Nephron progenitor cell (in vitro differentiated cells): ENCODE measurements around the gene CASP9.

ENCODE experiments used
- DNase-seq: peaks from one replicate; pipeline ENCODE4 v3.0.0; 2021
- H3K27ac Mint-ChIP-seq: 2 replicates; pipeline ENCODE4 v1.8.0; 2021; ENCODE audit warnings: mild to moderate bottlenecking, moderate library complexity, mixed read lengths
- H3K27me3 Mint-ChIP-seq: 2 replicates; pipeline ENCODE4 v1.8.0; 2021; ENCODE audit warnings: mild to moderate bottlenecking, low read depth, mixed read lengths; ENCODE audit not compliant: poor library complexity
- H3K36me3 Mint-ChIP-seq: 2 replicates; pipeline ENCODE4 v1.8.0; 2021; ENCODE audit warnings: low read depth, mixed read lengths
- H3K4me1 Mint-ChIP-seq: 2 replicates; pipeline ENCODE4 v1.8.0; 2021; ENCODE audit warnings: mixed read lengths
- H3K4me3 Mint-ChIP-seq: 2 replicates; pipeline ENCODE4 v1.8.0; 2021; ENCODE audit warnings: mild to moderate bottlenecking, moderate library complexity, mixed read lengths
- H3K9me3 Mint-ChIP-seq: 2 replicates; pipeline ENCODE4 v1.8.0; 2021; ENCODE audit warnings: mild to moderate bottlenecking, moderate library complexity, mixed read lengths
- TF ChIP-seq, protein P1 (sequence below): fragments of 200-600 bp; sonication (generic); IDR thresholded peaks from 2 replicates; pipeline ENCODE4 v1.5.0; 2021; ENCODE audit warnings: antibody characterized with exemption

CASP9 gene

GRCh38 chr1:15457585-15457984 lies 66.4 kb downstream of the CASP9 start:
- Mint-ChIP-seq H3K9me3 (no peaks in the 10 kb centered on the region), H3K4me1 (peaks cover 31% of the 10 kb centered on the region), H3K4me3 (no peak overlapping the region), H3K36me3 (no peaks in the 10 kb centered on the region), H3K27ac (no peak overlapping the region), H3K27me3 (peaks cover 4% of the 10 kb centered on the region)
- DNase-seq = no peak
- TF ChIP-seq, protein P1, sequence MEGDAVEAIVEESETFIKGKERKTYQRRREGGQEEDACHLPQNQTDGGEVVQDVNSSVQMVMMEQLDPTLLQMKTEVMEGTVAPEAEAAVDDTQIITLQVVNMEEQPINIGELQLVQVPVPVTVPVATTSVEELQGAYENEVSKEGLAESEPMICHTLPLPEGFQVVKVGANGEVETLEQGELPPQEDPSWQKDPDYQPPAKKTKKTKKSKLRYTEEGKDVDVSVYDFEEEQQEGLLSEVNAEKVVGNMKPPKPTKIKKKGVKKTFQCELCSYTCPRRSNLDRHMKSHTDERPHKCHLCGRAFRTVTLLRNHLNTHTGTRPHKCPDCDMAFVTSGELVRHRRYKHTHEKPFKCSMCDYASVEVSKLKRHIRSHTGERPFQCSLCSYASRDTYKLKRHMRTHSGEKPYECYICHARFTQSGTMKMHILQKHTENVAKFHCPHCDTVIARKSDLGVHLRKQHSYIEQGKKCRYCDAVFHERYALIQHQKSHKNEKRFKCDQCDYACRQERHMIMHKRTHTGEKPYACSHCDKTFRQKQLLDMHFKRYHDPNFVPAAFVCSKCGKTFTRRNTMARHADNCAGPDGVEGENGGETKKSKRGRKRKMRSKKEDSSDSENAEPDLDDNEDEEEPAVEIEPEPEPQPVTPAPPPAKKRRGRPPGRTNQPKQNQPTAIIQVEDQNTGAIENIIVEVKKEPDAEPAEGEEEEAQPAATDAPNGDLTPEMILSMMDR = no peak

- no peaks in the 10 kb centered on the region for H3K36me3 Mint-ChIP-seq
- H3K4me1 Mint-ChIP-seq = peaks cover 29% of the 10 kb centered on the region
- H3K27ac Mint-ChIP-seq = peak within 1 kb of the TSS; percentile 31
- H3K27me3 Mint-ChIP-seq = peaks cover 4% of the 10 kb centered on the region
- DNase-seq = no peak
- TF ChIP-seq, protein P1 = no peak
- no peak within 1 kb of the TSS for H3K4me3 Mint-ChIP-seq
- no peaks in the 10 kb centered on the region for H3K9me3 Mint-ChIP-seq
These were observed 67.6 kb downstream of the CASP9 start, which contains the start of gene CELA2A for GRCh38 chr1:15456313-15456954. CELA2A (plus strand) TSS chr1:15456732; CDS start chr1:15456754, 22 bp downstream.

GRCh38 chr1:15455522-15455921 lies 68.5 kb downstream of the CASP9 start:
- no peak overlapping the region for H3K4me3 Mint-ChIP-seq
- peaks cover 6% of the 10 kb centered on the region for H3K9me3 Mint-ChIP-seq
- H3K27ac Mint-ChIP-seq = no peak overlapping the region

GRCh38 chr1:15454256-15454655 lies 69.8 kb downstream of the CASP9 start:
- TF ChIP-seq, protein P1 = no peak
- peaks cover 13% of the 10 kb centered on the region for H3K9me3 Mint-ChIP-seq

More at GRCh38 chr1:15455522-15455921, 68.5 kb downstream of the CASP9 start:
- TF ChIP-seq, protein P1 = no peak
- DNase-seq = no peak
- H3K27me3 Mint-ChIP-seq = peaks cover 4% of the 10 kb centered on the region
- H3K4me1 Mint-ChIP-seq = peaks cover 23% of the 10 kb centered on the region
- H3K36me3 Mint-ChIP-seq = peaks cover 4% of the 10 kb centered on the region

GRCh38 chr1:15453734-15454133 lies 70.3 kb downstream of the CASP9 start:
- peaks cover 14% of the 10 kb centered on the region for H3K9me3 Mint-ChIP-seq
- peaks cover 9% of the 10 kb centered on the region for H3K27me3 Mint-ChIP-seq
- H3K4me3 Mint-ChIP-seq = no peak overlapping the region
- TF ChIP-seq, protein P1 = no peak
- H3K27ac Mint-ChIP-seq = no peak overlapping the region
- peaks cover 4% of the 10 kb centered on the region for H3K36me3 Mint-ChIP-seq
- no peak for DNase-seq
- H3K4me1 Mint-ChIP-seq = peaks cover 11% of the 10 kb centered on the region

More at GRCh38 chr1:15454256-15454655, 69.8 kb downstream of the CASP9 start:
- Mint-ChIP-seq H3K36me3 (peaks cover 4% of the 10 kb centered on the region), H3K4me1 (peaks cover 11% of the 10 kb centered on the region), H3K27me3 (peaks cover 9% of the 10 kb centered on the region), H3K4me3 (no peak overlapping the region), H3K27ac (no peak overlapping the region)
- DNase-seq = no peak
